Thyroid gland (tissue), 4 donors: ENCODE results near the gene LZTS2.

ENCODE experiments used
- POLR2A ChIP-seq, 2 donors: fragments of 450-650 bp; IDR thresholded peaks; one replicate each; pipeline ENCODE4 v1.6.1; 2017; ENCODE audit warnings: antibody characterized with exemption in 2 of 2, mild to moderate bottlenecking in 2 of 2, moderate library complexity in 1 of 2
- TF ChIP-seq, protein P1 (sequence below), 6 experiments: fragments of 200-600 bp in 3 of 6; fragments of 450-650 bp in 3 of 6; sonication (generic) in 3 of 6; IDR thresholded peaks; one replicate each; pipeline ENCODE4 v1.5.1; 2016 to 2019; ENCODE audit warnings: antibody characterized with exemption in 6 of 6, mild to moderate bottlenecking in 2 of 6, inconsistent platforms in 1 of 6, moderate library complexity in 1 of 6

DNA sequence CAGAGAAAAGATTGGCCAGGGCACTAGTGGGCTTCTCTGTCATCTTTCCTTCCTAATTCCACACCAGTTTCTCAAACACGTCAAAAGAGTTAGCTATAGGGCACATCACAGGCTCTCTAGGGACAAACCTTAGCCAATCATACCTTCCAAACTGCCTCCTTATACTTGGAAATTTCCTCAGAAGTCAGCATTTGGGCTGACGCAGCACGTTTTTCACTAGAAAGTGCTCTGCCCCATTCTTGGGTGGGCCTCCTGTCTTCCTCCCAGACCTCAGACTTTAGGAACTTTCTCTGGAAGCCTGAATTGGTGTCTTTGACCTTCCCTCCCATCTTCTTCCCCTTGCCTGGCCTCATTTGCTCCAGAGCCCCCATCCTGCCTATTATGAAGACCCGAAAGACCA, 42.5 kb downstream of the LZTS2 start:
- TF ChIP-seq, protein P1, sequence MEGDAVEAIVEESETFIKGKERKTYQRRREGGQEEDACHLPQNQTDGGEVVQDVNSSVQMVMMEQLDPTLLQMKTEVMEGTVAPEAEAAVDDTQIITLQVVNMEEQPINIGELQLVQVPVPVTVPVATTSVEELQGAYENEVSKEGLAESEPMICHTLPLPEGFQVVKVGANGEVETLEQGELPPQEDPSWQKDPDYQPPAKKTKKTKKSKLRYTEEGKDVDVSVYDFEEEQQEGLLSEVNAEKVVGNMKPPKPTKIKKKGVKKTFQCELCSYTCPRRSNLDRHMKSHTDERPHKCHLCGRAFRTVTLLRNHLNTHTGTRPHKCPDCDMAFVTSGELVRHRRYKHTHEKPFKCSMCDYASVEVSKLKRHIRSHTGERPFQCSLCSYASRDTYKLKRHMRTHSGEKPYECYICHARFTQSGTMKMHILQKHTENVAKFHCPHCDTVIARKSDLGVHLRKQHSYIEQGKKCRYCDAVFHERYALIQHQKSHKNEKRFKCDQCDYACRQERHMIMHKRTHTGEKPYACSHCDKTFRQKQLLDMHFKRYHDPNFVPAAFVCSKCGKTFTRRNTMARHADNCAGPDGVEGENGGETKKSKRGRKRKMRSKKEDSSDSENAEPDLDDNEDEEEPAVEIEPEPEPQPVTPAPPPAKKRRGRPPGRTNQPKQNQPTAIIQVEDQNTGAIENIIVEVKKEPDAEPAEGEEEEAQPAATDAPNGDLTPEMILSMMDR (IDR thresholded peaks at IDR 0.05) = no peak
- no peak for TF ChIP-seq POLR2A (IDR thresholded peaks at IDR 0.05)
